ENCODE data around the gene KCNK4.

The KCNK4 gene

GRCh38 chr11:64290352-64291261 is 495 bp upstream of the KCNK4 start:
- no peaks in the 10 kb centered on the region for H3K36me3 ChIP-seq (ENCODE audit: control insufficient read depth, insufficient read depth, low read length)
- H3K27me3 ChIP-seq (ENCODE audit: insufficient read depth, low read length, poor library complexity): peaks cover 51% of the 10 kb centered on the region
- no peak overlapping the region for H4K8ac ChIP-seq (ENCODE audit: low read depth, low read length)
- no peak overlapping the region for H3K4me3 ChIP-seq (ENCODE audit: low read length)
- no peak overlapping the region for H3K56ac ChIP-seq (ENCODE audit: low read length)
- H3K18ac ChIP-seq (ENCODE audit: low read length): no peak overlapping the region
- no peak overlapping the region for H3K4ac ChIP-seq (ENCODE audit: low read depth, low read length)
- no peak overlapping the region for H2BK15ac ChIP-seq (replicated peaks; ENCODE audit: low read depth)
- H4K5ac ChIP-seq (ENCODE audit: low read length): no peak overlapping the region
- H3K4me1 ChIP-seq (ENCODE audit: control insufficient read depth, low read depth, low read length): peaks cover 2% of the 10 kb centered on the region
- H3K79me1 ChIP-seq (ENCODE audit: low read length): no peaks in the 10 kb centered on the region
- H3K79me2 ChIP-seq (ENCODE audit: control insufficient read depth, insufficient read depth, low read length): no peaks in the 10 kb centered on the region
- H3K4me2 ChIP-seq (ENCODE audit: low read length): no peak overlapping the region
- WGBS (ENCODE audit: extremely low coverage, insufficient coverage, low lambda C conversion rate): no CpG with 5 or more reads among the region's 10 CpGs
- H2AK5ac ChIP-seq (ENCODE audit: low read length): no peak overlapping the region
- H3K27ac ChIP-seq (ENCODE audit: low read depth, low read length): no peak overlapping the region
- no peak overlapping the region for H2BK5ac ChIP-seq (ENCODE audit: low read length)
- no peak overlapping the region for H3K9ac ChIP-seq (ENCODE audit: low read length)
- DNase-seq: no peak
- no peak overlapping the region for H2BK120ac ChIP-seq (ENCODE audit: low read depth, low read length)
- no peak overlapping the region for H3K23ac ChIP-seq (ENCODE audit: low read length)

GRCh38 chr11:64291752-64292459 is 804 bp downstream of the KCNK4 start:
- peak overlapping the region; percentile 25 for H3K56ac ChIP-seq (ENCODE audit: low read length)
- no peak overlapping the region for H2BK5ac ChIP-seq (ENCODE audit: low read length)
- no peak overlapping the region for H3K9ac ChIP-seq (ENCODE audit: low read length)
- no peaks in the 10 kb centered on the region for H3K79me1 ChIP-seq (ENCODE audit: low read length)
- peak overlapping the region; percentile 15 for H3K4me2 ChIP-seq (ENCODE audit: low read length)
- no peak overlapping the region for H3K27ac ChIP-seq (ENCODE audit: low read depth, low read length)
- H3K4ac ChIP-seq (ENCODE audit: low read depth, low read length): no peak overlapping the region
- H3K27me3 ChIP-seq (ENCODE audit: insufficient read depth, low read length, poor library complexity): peaks cover 64% of the 10 kb centered on the region
- H4K8ac ChIP-seq (ENCODE audit: low read depth, low read length): no peak overlapping the region
- no peak overlapping the region for H3K18ac ChIP-seq (ENCODE audit: low read length)
- DNase-seq: no peak
- H2AK5ac ChIP-seq (ENCODE audit: low read length): no peak overlapping the region
- H3K23ac ChIP-seq (ENCODE audit: low read length): no peak overlapping the region
- H3K4me1 ChIP-seq (ENCODE audit: control insufficient read depth, low read depth, low read length): no peaks in the 10 kb centered on the region
- no peaks in the 10 kb centered on the region for H3K36me3 ChIP-seq (ENCODE audit: control insufficient read depth, insufficient read depth, low read length)
- H4K5ac ChIP-seq (ENCODE audit: low read length): no peak overlapping the region
- H3K79me2 ChIP-seq (ENCODE audit: control insufficient read depth, insufficient read depth, low read length): no peaks in the 10 kb centered on the region
- no CpG with 5 or more reads among the region's 96 CpGs for WGBS (ENCODE audit: extremely low coverage, insufficient coverage, low lambda C conversion rate)
- no peak overlapping the region for H2BK120ac ChIP-seq (ENCODE audit: low read depth, low read length)
- no peak overlapping the region for H2BK15ac ChIP-seq (replicated peaks; ENCODE audit: low read depth)
- no peak overlapping the region for H3K4me3 ChIP-seq (ENCODE audit: low read length)

- Histone ChIP-seq H3K27ac (ENCODE audit: low read depth, low read length) (no peak overlapping the region), H3K4ac (ENCODE audit: low read depth, low read length) (no peak overlapping the region), H2AK5ac (ENCODE audit: low read length) (no peak overlapping the region), H3K18ac (ENCODE audit: low read length) (no peak overlapping the region), H3K23ac (ENCODE audit: low read length) (no peak overlapping the region), H3K79me1 (ENCODE audit: low read length) (no peaks in the 10 kb centered on the region), H3K4me3 (ENCODE audit: low read length) (no peak overlapping the region), H3K56ac (ENCODE audit: low read length) (no peak overlapping the region), H3K79me2 (ENCODE audit: control insufficient read depth, insufficient read depth, low read length) (no peaks in the 10 kb centered on the region), H3K9ac (ENCODE audit: low read length) (no peak overlapping the region), H3K4me2 (ENCODE audit: low read length) (no peak overlapping the region), H2BK5ac (ENCODE audit: low read length) (no peak overlapping the region), H3K36me3 (ENCODE audit: control insufficient read depth, insufficient read depth, low read length) (no peaks in the 10 kb centered on the region), H3K27me3 (ENCODE audit: insufficient read depth, low read length, poor library complexity) (peaks cover 72% of the 10 kb centered on the region), H4K8ac (ENCODE audit: low read depth, low read length) (no peak overlapping the region), H2BK15ac (replicated peaks; ENCODE audit: low read depth) (no peak overlapping the region), H3K4me1 (ENCODE audit: control insufficient read depth, low read depth, low read length) (no peaks in the 10 kb centered on the region), H4K5ac (ENCODE audit: low read length) (no peak overlapping the region), H2BK120ac (ENCODE audit: low read depth, low read length) (no peak overlapping the region)
- no peak for DNase-seq
- WGBS (ENCODE audit: extremely low coverage, insufficient coverage, low lambda C conversion rate): no CpG with 5 or more reads among the region's 42 CpGs
Measured at GRCh38 chr11:64292460-64293254, 1.6 kb downstream of the KCNK4 start.

GRCh38 chr11:64294774-64295173 is 3.7 kb downstream of the KCNK4 start:
- H3K36me3 ChIP-seq (ENCODE audit: control insufficient read depth, insufficient read depth, low read length): no peaks in the 10 kb centered on the region
- no peaks in the 10 kb centered on the region for H3K79me1 ChIP-seq (ENCODE audit: low read length)
- no peak overlapping the region for H2BK120ac ChIP-seq (ENCODE audit: low read depth, low read length)
- WGBS (ENCODE audit: extremely low coverage, insufficient coverage, low lambda C conversion rate): no CpG with 5 or more reads among the region's 3 CpGs
- H4K8ac ChIP-seq (ENCODE audit: low read depth, low read length): no peak overlapping the region
- no peak overlapping the region for H3K9ac ChIP-seq (ENCODE audit: low read length)
- no peak overlapping the region for H3K4ac ChIP-seq (ENCODE audit: low read depth, low read length)
- no peak overlapping the region for H3K23ac ChIP-seq (ENCODE audit: low read length)
- H3K79me2 ChIP-seq (ENCODE audit: control insufficient read depth, insufficient read depth, low read length): no peaks in the 10 kb centered on the region
- H3K4me3 ChIP-seq (ENCODE audit: low read length): no peak overlapping the region
- H3K56ac ChIP-seq (ENCODE audit: low read length): no peak overlapping the region
- no peak for DNase-seq
- H2BK5ac ChIP-seq (ENCODE audit: low read length): no peak overlapping the region
- H3K18ac ChIP-seq (ENCODE audit: low read length): no peak overlapping the region
- H2BK15ac ChIP-seq (replicated peaks; ENCODE audit: low read depth): no peak overlapping the region
- H3K27ac ChIP-seq (ENCODE audit: low read depth, low read length): no peak overlapping the region
- H3K4me1 ChIP-seq (ENCODE audit: control insufficient read depth, low read depth, low read length): no peaks in the 10 kb centered on the region
- peaks cover 89% of the 10 kb centered on the region for H3K27me3 ChIP-seq (ENCODE audit: insufficient read depth, low read length, poor library complexity)
- H2AK5ac ChIP-seq (ENCODE audit: low read length): no peak overlapping the region
- no peak overlapping the region for H4K5ac ChIP-seq (ENCODE audit: low read length)
- H3K4me2 ChIP-seq (ENCODE audit: low read length): no peak overlapping the region

- H3K36me3 ChIP-seq (ENCODE audit: control insufficient read depth, insufficient read depth, low read length): no peaks in the 10 kb centered on the region
- H3K27ac ChIP-seq (ENCODE audit: low read depth, low read length): no peak overlapping the region
- no peak overlapping the region for H3K4me2 ChIP-seq (ENCODE audit: low read length)
- H2BK15ac ChIP-seq (replicated peaks; ENCODE audit: low read depth): no peak overlapping the region
- H3K4me1 ChIP-seq (ENCODE audit: control insufficient read depth, low read depth, low read length): no peaks in the 10 kb centered on the region
- H2BK120ac ChIP-seq (ENCODE audit: low read depth, low read length): no peak overlapping the region
- DNase-seq: no peak
- no peaks in the 10 kb centered on the region for H3K79me1 ChIP-seq (ENCODE audit: low read length)
- no peak overlapping the region for H3K56ac ChIP-seq (ENCODE audit: low read length)
- H3K4me3 ChIP-seq (ENCODE audit: low read length): no peak overlapping the region
- H3K9ac ChIP-seq (ENCODE audit: low read length): no peak overlapping the region
- peaks cover 89% of the 10 kb centered on the region for H3K27me3 ChIP-seq (ENCODE audit: insufficient read depth, low read length, poor library complexity)
- no peaks in the 10 kb centered on the region for H3K79me2 ChIP-seq (ENCODE audit: control insufficient read depth, insufficient read depth, low read length)
- no peak overlapping the region for H4K8ac ChIP-seq (ENCODE audit: low read depth, low read length)
- H3K4ac ChIP-seq (ENCODE audit: low read depth, low read length): no peak overlapping the region
- no peak overlapping the region for H2AK5ac ChIP-seq (ENCODE audit: low read length)
- no CpG with 5 or more reads among the region's 4 CpGs for WGBS (ENCODE audit: extremely low coverage, insufficient coverage, low lambda C conversion rate)
- H4K5ac ChIP-seq (ENCODE audit: low read length): no peak overlapping the region
- H3K18ac ChIP-seq (ENCODE audit: low read length): no peak overlapping the region
- H2BK5ac ChIP-seq (ENCODE audit: low read length): no peak overlapping the region
- H3K23ac ChIP-seq (ENCODE audit: low read length): no peak overlapping the region
Measured at GRCh38 chr11:64295760-64296159, 4.7 kb downstream of the KCNK4 start.

All from mesendoderm (in vitro differentiated cells).